ENCODE measurements around the gene C1orf35.
A peak's percentile ranks its signal among the peaks of the same experiment; 100 is the strongest.

Gene C1orf35

GRCh38 chr1:228079601-228080263 lies 23.4 kb downstream of the C1orf35 start:
- DNase-seq = no peak
- TF ChIP-seq POLR2A (IDR thresholded peaks at IDR 0.05; ENCODE audit: low read length) = no peak
- no peak for TF ChIP-seq GATA1 (IDR thresholded peaks at IDR 0.05; ENCODE audit: low read depth, low read length)

DNA sequence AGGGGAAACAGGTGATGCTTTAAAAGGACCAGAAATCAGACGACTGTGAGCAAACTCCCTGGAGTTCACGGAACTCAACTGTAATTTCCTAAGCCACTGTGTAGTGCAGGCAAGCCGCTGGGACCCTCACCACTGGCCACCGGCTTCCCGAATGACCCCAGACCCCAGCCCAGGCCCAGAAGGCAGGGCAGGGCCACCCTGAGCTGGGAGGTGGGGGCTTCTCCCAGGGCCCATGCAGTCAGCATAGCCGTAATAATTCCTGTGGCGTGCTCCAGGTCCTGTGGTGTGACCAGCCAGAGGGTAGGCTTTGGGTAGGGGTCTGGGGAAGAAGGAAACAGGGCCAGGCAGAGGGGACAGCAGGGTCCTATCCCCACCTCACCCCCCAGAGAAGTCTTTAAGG lies 24.1 kb downstream of the C1orf35 start:
- TF ChIP-seq GATA1 (IDR thresholded peaks at IDR 0.05; ENCODE audit: low read depth, low read length) (no peak), POLR2A (IDR thresholded peaks at IDR 0.05; ENCODE audit: low read length) (no peak)
- no peak for DNase-seq

DNA sequence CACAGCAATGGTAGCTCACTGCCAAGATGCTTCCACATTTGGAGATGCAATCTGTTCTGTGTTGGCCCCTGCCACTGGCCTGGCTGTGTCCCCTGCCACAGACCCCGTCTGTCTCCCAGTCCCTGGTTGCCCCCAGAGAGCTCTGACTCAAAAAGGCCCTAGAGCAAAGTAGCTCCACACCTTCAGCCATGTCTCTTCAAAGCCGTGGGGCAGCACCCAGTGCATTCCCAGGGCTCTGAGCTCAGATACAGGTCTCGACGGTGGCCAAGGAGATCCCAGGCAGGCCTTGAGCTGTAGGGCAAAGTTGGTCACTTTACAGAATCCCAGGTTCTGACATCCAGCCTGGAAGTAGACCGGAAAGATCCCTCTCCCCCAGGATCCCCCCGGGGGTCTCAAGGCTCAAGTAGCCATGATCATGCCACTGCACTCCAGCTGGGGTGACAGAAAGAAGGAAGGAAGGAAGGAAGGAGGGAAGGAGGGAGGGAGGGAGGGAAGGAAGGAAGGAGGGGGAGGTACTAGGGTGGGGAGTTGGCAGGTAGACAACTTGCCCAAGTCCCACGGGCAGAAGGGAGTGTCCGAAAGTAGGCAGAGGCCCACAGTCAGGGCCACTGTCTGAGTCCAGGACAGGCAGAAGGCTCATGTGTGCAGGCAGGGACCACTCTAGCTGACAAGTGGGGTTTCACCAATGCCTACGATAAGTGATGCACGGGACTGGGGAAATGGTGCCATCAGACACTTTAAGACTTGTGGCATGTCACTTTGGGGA lies 25.4 kb downstream of the C1orf35 start:
- TF ChIP-seq POLR2A (IDR thresholded peaks at IDR 0.05; ENCODE audit: low read length) = no peak
- no peak for TF ChIP-seq GATA1 (IDR thresholded peaks at IDR 0.05; ENCODE audit: low read depth, low read length)
- no peak for DNase-seq

GRCh38 chr1:228076796-228077430 lies 26.2 kb downstream of the C1orf35 start:
- TF ChIP-seq POLR2A (IDR thresholded peaks at IDR 0.05; ENCODE audit: low read length) = no peak
- TF ChIP-seq GATA1 (IDR thresholded peaks at IDR 0.05; ENCODE audit: low read depth, low read length) = no peak
- DNase-seq = no peak

DNA sequence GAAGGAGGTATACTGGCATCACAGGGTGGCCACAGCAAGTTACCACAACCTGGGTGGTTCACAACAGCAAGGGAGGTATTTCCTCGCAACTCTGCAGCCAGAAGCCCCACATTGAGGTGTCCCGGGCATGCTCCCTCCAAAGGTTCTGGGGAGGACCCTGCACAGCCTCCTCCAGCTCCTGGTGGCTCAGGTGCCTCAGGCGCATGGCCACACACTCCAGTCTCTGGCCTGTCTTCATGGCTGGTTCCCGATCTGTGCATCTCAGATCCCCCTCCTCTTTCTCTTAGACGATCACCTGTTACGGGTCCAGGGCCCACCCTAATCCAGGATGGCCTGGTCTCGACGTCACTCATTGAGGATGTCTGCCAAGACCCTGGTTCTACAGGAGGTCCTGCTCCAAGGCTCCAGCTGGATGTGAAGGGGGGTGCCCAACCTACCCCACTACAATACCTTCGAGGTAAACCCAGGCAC lies 27.3 kb downstream of the C1orf35 start:
- TF ChIP-seq POLR2A (IDR thresholded peaks at IDR 0.05; ENCODE audit: low read length) = no peak
- no peak for TF ChIP-seq GATA1 (IDR thresholded peaks at IDR 0.05; ENCODE audit: low read depth, low read length)
- DNase-seq = no peak

GRCh38 chr1:228074954-228075730 lies 28.0 kb downstream of the C1orf35 start:
- TF ChIP-seq POLR2A (IDR thresholded peaks at IDR 0.05; ENCODE audit: low read length) (no peak), GATA1 (IDR thresholded peaks at IDR 0.05; ENCODE audit: low read depth, low read length) (no peak)
- DNase-seq = peak in 1 of 2 experiments; percentile 11

DNA sequence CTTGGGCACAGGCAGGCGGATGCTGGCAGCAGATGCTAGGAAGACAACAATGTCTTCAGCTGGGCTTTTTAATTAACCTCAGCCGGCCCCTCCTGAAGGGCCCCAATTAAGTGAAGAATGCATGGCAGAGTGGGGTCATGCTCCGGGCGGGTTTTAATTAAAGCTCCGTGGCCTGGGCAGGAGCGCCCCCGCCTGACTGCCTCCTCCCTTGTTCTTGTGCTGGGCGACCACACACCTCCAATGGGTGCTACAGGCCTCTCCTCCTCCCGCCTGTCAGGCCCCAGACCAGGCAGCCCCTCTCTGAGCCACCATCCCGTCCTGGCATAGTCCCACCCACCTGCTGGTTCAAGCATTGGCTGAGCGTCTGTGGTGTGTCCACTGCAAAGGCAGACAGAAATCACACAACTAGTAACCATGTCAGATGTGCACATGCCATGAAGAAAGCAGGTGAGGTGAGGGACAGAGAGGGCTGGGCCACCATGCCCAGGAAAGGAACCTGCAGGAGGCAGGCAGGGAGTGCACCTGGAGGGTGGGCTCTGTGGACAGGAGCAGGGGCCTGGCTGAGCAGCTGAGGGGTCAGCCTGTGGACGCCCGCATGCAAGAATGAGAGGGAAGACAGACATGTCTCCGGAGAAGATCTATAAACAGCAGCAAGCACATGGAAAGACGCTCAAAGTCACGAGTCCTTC lies 29.1 kb downstream of the C1orf35 start:
- TF ChIP-seq GATA1 (IDR thresholded peaks at IDR 0.05; ENCODE audit: low read depth, low read length) (no peak), POLR2A (IDR thresholded peaks at IDR 0.05; ENCODE audit: low read length) (no peak)
- DNase-seq = peak; percentile 31 to 37

GRCh38 chr1:228073061-228073856 lies 29.9 kb downstream of the C1orf35 start:
- DNase-seq = no peak
- TF ChIP-seq POLR2A (IDR thresholded peaks at IDR 0.05; ENCODE audit: low read length) = no peak
- no peak for TF ChIP-seq GATA1 (IDR thresholded peaks at IDR 0.05; ENCODE audit: low read depth, low read length)

DNA sequence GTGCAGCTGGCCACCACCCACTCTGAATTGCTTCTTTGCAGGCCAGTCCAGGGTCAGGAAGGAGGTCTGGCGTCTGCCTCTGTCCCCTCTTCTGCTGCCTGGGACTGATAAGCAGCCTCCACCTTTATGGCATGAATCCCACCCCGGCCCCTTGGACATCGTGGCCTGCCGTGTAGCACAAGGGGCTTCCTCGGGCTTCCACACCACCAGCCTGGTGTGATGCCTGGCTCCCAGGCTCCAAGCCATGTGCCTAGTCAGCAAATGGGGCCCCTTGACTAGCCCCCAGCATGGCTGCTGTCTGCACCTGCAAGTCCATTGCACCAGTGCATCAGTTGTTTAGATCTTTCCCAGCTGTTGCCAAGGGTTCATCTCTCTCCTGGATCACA lies 30.5 kb downstream of the C1orf35 start:
- TF ChIP-seq GATA1 (IDR thresholded peaks at IDR 0.05; ENCODE audit: low read depth, low read length) = no peak
- peak; percentile 21 for TF ChIP-seq POLR2A (IDR thresholded peaks at IDR 0.05; ENCODE audit: low read length)
- DNase-seq = no peak

- no peak for DNase-seq
- peak; percentile 44 for TF ChIP-seq POLR2A (IDR thresholded peaks at IDR 0.05; ENCODE audit: low read length)
- no peak for TF ChIP-seq GATA1 (IDR thresholded peaks at IDR 0.05; ENCODE audit: low read depth, low read length)
Measured at GRCh38 chr1:228071839-228072657, 31.1 kb downstream of the C1orf35 start.

GRCh38 chr1:228070851-228071250 lies 32.3 kb downstream of the C1orf35 start:
- DNase-seq = no peak
- TF ChIP-seq GATA1 (IDR thresholded peaks at IDR 0.05; ENCODE audit: low read depth, low read length) = no peak
- no peak for TF ChIP-seq POLR2A (IDR thresholded peaks at IDR 0.05; ENCODE audit: low read length)

GRCh38 chr1:228070173-228070572 lies 33.0 kb downstream of the C1orf35 start:
- no peak for TF ChIP-seq GATA1 (IDR thresholded peaks at IDR 0.05; ENCODE audit: low read depth, low read length)
- TF ChIP-seq POLR2A (IDR thresholded peaks at IDR 0.05; ENCODE audit: low read length) = no peak
- DNase-seq = no peak

All from erythroblast (primary cell).